ENCODE measurements around the gene RAB12. TPM values are rescaled to one million over a fixed set of nuclear protein-coding genes. Genes with fewer than 3 reads are reported as not detected.
"Not testable (repeated sequence)": the region's sequence is repeated elsewhere in the genome, so short reads cannot be mapped to it uniquely, and the experiment has no call there.

RAB12 gene
- total RNA-seq, 1 experiment from 2014 or later: 30.8 TPM

DNA sequence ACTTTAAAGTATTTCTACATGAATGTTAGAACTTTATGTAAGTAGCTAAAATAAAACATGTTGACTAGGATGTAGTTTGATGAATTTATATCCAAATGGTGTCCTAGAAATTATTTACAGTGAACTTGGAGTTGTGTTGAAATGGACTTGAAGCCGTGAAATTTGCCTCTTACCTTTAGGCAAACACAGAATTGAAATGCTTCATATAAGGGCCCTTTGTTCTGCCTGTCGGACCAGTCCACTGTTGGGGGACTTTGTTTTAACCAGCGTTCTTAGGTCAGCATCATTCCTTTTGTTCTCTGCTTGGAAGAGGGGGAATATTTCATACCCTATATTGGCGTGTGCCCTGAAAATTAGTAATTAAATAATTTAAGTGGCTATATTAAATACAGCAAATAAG, 18.3 kb downstream of the RAB12 start:
- DNase-seq (ENCODE audit: low read depth, low spot score): no peak
- in situ Hi-C loops (cut with HindIII; ENCODE audit: low pct_unique_long_range_greater_than_20kb, low sequenced_read_pairs): no loop called here

DNA sequence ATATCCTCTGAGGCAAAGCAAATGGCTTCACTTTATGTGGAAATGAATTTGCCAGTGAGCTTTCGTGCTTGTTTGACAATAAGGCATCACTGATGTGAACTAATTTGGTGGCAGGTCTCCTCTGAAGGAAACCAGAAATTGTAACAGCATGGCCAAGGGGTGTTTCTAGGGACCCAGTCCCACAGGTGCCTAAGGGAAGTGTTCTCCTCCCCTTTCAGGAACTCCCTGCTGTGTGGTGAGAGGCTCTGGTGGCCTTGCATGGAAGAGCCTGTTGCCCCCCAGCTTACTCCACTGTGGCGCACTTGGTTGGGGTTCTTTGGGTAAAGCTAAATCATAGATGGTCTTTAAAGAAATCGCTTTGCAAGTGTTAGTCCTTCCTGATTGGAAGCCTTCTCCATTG, 20.4 kb downstream of the RAB12 start:
- in situ Hi-C loops (cut with HindIII; ENCODE audit: low pct_unique_long_range_greater_than_20kb, low sequenced_read_pairs): no loop called here
- DNase-seq (ENCODE audit: low read depth, low spot score): no peak

DNA sequence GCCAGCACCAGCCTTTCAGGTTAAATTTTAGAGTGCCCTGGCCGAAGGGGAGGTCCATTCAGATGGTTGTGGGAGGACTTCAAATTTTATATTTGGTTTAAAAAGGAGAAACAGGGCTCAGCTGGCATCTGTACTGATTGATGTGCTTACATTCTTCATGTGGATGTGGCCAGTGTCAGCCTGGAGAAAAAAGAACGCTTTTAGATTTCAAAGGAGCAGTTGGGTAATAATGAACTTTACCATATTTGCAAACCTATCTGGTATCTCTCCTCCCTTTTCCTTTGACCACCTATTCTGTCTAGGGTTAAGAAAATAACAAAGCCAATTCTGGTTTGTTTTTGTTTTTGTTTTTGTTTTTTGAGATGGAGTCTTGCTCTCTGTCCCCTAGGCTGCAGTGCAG, 21.3 kb downstream of the RAB12 start:
- no peak for DNase-seq (ENCODE audit: low read depth, low spot score)
- in situ Hi-C loops (cut with HindIII; ENCODE audit: low pct_unique_long_range_greater_than_20kb, low sequenced_read_pairs): no loop called here

DNA sequence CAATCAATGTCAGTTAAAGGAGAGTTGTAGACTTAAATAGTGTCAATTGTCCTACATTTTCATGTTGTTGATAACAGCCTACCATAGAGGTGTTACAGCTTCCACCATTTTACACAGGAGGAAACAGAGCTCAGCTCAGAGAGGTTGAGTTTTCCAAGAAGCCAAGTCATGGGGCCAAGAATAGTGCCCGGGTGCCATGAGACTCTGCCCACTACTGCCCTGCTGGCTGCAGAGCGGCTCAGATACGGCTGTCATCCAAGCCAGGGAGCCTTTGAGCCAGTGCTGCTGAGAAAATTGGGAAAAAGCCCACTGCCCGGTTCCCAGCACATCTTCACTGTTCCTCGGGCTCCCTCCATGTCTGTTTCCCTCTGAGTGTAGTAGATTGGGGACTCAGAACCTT, 22.0 kb downstream of the RAB12 start:
- in situ Hi-C loops (cut with HindIII; ENCODE audit: low pct_unique_long_range_greater_than_20kb, low sequenced_read_pairs): no loop called here
- no peak for DNase-seq (ENCODE audit: low read depth, low spot score)

DNA sequence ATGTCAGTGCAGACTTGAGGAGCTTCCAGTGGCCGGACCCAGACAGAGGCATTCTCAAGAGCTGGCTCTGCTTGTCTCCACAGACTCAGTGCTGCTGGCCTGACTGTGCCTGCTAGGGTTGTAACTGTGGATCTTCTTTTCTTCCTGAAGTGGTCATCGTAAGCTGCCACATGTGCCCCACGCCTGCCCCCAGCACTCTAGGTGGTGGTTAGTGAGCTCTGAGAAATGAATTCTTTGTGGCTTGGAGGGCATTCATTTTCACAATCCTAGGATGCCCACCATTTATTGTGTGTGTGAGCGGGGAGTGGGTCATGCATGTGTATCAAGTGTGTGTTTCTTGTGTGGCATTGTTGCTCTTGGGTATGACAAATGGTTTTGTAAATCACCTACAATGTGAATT, 23.1 kb downstream of the RAB12 start:
- no peak for DNase-seq (ENCODE audit: low read depth, low spot score)
- in situ Hi-C loops (cut with HindIII; ENCODE audit: low pct_unique_long_range_greater_than_20kb, low sequenced_read_pairs): no loop called here

DNA sequence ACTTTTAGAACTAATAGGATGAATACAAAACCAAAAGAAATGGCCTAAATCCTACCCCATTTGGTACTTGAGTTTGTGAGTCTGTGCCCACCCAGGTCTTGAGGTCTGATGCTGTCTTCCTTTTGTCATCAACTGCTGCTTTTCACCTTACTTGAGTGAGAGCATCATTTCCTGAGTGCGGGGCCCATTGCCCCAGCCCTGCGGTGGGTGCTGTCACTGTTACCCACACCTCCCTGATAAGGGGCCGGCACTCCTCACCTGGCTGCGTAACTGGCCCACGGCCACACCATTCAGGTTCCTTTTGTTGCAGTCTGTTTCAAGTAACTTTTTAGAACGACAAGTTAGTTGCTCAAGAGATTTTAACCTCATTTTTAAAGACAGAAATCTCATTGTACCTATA, 25.3 kb downstream of the RAB12 start:
- in situ Hi-C loops (cut with HindIII; ENCODE audit: low pct_unique_long_range_greater_than_20kb, low sequenced_read_pairs): no loop called here
- no peak for DNase-seq (ENCODE audit: low read depth, low spot score)

DNA sequence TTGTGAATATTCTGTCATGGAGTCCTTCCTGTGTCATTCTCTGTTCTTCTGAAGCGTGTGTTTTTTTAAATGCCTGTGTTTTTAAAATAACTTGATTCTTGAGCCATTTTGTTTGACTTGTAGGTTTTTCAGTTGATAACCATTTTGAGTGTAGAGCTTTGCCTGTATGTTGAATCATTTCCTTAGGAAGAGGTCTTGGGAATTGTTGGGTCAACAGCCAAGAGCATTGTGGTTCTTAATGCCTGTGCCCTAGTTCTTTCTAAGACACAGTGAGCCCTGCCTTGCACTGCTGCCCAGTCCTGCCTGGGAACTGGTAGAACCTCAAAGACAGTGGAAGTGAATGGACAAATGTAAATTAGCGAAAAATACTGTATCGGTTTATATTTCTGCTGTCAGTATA, 25.9 kb downstream of the RAB12 start:
- in situ Hi-C loops (cut with HindIII; ENCODE audit: low pct_unique_long_range_greater_than_20kb, low sequenced_read_pairs): no loop called here
- DNase-seq (ENCODE audit: low read depth, low spot score): no peak

DNA sequence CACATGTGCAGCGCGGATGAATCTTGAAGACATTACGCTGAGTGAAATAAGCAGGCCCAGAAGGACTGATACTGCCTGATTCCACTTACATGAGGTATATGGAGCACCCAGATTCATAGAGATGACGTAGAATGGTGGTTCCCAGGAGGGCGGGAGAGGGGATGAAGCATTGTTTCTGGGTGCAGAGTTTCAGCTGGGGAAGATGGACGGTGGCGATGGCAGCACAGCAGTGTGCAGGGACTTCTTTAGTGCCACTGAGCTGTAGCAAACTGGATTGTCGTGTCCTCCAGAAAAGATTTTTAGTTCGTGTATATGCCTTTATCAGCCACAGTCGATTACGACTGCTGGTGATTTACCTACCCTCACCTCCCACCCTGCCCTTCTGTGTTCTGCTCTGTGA, 30.5 kb downstream of the RAB12 start:
- DNase-seq (ENCODE audit: low read depth, low spot score): no peak
- in situ Hi-C loops (cut with HindIII; ENCODE audit: low pct_unique_long_range_greater_than_20kb, low sequenced_read_pairs): no loop called here

DNA sequence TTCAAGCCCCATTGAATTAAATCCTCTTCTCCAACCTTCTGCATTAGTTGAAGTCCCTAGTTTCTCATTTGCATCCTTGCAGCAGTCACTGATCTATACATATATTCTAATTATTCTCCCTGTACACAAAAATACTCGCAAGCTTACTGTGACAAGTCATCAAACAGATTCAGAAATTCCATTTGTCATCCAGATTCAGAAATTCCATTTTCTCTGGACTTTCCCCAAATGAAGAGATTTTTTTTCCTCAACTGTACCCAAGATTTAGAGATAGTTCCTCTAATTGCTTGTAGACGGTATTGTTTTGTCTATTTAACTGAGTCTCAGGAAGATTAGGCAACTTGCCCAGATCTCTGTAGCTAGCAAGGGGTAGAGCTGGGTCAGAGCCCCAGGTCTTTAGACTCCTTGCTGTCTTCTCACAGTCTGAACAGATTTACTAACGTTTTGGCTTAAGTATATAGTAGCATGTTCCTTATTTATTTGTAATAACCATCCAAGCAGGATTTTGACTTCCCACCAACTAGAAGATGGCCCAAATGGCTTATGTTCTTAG, 34.2 kb downstream of the RAB12 start:
- in situ Hi-C loops (cut with HindIII; ENCODE audit: low pct_unique_long_range_greater_than_20kb, low sequenced_read_pairs): no loop called here
- no peak for DNase-seq (ENCODE audit: low read depth, low spot score)

DNA sequence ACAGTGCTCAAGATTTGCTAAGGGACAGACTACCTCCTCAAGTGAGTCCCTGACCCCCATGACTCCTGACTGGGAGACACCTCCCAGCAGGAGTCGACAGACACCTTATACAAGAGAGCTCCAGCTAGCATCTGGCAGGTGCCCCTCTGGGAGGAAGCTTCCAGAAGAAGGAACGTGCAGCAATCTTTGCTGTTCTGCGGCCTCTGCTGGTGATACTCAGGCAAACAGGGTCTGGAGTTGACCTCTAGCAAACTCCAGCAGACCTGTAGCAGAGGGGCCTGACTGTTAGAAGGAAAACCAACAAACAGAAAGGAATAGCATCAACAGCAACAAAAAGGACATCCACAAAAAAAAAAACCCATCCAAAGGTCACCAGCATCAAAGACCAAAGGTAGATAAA, 38.1 kb downstream of the RAB12 start:
- DNase-seq (ENCODE audit: low read depth, low spot score): peak; percentile 5
- in situ Hi-C loops (cut with HindIII; ENCODE audit: low pct_unique_long_range_greater_than_20kb, low sequenced_read_pairs): not testable (repeated sequence)

DNA sequence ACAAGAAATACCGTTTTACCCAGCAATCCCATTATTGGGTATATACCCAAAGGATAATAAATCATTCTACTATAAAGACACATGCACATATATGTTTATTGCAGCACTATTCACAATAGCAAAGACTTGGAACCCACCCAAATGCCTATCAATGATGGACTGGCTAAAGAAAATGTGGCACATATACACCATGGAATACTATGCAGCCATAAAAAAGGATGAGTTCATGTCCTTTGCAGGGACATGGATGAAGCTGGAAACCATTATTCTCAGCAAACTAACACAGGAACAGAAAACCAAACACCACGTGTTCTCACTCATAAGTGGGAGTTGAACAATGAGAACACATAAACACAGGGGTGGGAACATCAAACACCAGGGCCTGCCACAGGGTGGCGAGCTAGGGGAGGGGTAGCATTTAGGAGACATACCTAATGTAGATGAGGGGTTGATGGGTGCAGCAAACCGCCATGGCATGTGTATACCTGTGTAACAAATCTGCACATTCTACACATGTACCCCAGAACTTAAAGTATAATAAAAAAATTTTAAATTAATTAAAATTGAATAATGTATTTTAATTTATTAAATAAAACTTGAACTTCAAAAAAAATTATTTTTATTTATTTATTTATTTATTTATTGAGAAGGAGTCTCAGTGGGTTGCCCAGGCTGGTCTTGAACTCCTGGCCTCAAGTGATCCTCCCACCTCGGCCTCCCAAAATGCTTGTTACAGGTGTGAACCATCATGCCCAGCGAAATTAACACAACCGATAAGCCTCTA, 42.4 kb downstream of the RAB12 start:
- in situ Hi-C loops (cut with HindIII; ENCODE audit: low pct_unique_long_range_greater_than_20kb, low sequenced_read_pairs); DNase-seq (ENCODE audit: low read depth, low spot score): not testable (repeated sequence)

DNA sequence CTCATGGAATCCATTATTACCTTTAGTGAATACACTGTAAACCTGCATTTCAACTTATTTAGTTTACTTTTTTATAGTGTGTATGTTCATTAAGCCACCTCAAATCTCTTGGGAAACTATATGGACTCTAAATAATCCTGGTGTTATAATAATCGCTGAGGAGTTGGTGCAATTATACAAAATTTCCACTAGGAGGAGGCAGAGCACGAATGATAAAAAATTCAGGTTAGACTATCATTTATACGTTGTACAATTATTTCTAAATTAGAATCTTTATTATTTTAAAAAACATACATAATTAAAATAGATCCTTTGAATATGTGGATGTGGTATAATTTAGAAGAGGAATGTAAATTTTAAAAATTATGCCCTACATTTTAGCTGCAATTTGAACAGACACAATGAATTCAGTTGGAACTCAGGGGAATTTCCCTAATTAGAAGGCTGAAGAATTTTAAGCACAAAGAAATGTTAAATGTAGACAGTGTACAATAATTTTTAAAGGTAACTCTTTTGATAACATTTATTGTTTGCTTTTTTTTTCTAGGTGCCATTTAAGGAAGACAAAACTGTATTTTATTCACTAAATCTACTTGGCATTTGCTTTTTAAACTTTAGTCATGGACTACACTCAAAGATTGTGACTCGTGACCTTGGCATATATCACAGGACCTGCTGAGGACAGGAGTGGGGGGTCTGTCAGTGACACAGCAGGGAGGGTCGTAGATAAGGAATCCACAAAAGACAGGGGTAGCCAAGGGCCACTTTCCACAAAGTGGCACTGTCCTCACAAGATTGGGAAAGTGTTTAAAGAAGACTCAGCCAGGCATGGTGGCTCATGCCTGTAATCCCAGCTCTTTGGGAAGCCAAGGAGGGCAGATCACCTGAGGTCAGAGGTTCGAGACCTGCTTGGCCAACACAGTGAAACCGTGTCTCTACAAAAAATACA, 45.5 kb downstream of the RAB12 start:
- DNase-seq (ENCODE audit: low read depth, low spot score): peak; percentile 51
- in situ Hi-C loops (cut with HindIII; ENCODE audit: low pct_unique_long_range_greater_than_20kb, low sequenced_read_pairs): no loop called here

DNA sequence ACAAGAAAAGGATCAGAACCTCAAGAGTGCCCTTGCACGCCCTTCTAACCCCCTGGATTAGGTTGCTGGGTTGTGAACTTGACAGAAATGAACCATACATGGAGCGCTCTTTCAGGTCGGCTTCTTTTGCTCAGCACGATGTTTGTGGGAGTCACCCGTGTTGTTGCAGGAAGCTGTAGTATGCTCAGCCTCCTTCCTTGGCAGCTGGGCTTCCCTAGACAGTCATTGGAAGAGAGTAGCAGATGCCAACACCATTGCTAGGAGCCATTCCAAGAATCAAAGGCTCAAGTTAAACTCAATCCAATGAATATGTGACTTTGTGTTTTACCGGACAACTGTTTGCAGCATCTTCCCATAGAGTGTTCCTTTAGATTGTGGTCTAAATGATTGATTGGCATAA, 47.0 kb downstream of the RAB12 start:
- DNase-seq (ENCODE audit: low read depth, low spot score): no peak
- in situ Hi-C loops (cut with HindIII; ENCODE audit: low pct_unique_long_range_greater_than_20kb, low sequenced_read_pairs): no loop called here

DNA sequence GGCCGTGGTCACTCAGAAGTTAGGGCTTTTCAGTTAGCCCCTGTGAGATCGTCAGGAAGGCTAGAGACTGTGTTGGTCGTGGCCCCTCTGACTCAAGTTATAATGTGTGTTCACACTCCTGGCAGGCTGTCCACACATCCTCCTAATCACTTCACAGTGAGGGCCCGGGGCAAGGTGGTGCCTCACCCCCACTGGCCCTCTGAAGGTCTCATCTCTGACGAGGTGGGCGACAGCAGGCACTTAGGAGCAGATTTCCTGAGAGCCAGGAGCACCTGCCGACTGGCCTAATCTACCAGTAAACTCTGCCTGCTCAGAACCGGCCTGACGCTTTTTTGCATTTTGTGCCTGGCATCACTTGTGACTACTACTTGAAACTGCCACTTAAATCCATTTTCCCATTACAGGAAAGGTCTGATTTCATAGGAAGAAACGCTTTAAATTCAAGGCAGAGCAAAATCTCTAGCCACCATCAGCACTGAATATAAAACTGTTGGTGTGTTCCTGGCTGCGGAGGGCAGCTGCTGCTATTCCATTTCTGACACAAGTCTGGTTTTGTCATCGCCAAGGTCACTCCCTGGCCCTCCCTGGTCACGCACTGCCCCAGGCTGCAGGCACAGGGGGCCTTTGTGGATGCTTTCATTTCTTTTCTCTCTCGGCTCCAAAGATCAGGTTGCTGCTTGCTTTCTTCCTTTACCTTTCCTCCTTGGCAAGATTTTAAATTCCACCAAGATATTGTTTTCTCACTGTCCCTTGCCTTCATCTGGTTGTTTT, 48.0 kb downstream of the RAB12 start:
- in situ Hi-C loops (cut with HindIII; ENCODE audit: low pct_unique_long_range_greater_than_20kb, low sequenced_read_pairs): no loop called here
- no peak for DNase-seq (ENCODE audit: low read depth, low spot score)

DNA sequence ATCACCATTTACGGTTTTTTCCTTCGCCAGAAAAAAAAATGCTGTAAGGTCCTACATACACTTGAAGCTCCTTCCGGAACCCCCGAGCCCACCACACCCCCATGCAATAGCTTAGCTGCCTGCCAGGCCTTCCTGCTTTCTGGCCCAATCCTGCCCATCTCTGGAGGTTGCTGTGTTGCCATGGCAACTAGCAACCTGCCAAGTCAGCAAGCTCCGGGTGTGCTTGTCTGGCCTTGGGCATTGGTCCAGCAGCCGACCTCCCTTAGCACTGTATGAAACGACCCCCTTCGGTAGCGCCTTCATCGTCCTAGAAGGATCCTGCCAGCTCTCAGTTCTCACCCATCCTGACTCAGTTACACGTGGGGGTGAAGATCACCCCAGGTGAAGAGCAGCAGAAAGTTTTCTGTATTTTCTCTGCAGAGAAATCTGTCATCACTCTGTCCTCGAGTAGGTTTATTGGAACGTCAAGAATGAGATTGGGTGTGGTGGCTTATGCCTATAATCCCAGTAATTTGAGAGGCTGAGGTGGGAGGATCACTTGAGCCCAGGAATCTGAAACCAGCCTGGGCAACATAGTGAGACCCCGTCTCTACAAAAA, 48.7 kb downstream of the RAB12 start:
- no peak for DNase-seq (ENCODE audit: low read depth, low spot score)
- in situ Hi-C loops (cut with HindIII; ENCODE audit: low pct_unique_long_range_greater_than_20kb, low sequenced_read_pairs): no loop called here

DNA sequence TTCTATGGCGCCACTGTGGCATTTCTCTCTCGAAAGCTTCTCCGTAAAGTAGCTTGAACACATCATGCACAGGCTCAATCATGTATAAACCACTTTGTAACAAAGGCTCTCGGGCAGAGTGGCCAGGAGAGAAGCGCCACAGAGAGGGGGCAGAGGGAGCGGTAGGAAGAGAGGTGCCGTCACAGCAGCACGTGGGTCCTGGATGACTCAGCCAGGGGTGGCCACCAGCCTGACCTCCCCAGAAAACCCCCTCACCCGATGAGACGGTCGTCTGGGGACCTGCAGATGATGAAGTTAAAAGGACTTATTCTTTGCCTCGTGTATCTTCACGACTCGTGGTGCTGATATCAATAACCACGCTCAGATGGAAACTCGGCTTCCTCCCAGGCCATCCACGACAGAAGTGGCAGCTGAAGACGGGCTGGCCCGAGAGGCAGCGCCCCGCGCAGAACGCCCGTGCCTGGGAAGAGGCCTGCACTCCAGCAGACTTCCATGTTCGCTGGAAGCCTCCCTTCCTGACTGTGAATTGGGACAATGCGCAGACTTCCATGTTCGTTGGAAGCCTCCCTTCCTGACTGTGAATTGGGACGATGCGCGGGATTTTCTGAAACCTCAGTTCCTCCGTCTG, 49.7 kb downstream of the RAB12 start:
- DNase-seq (ENCODE audit: low read depth, low spot score): no peak
- in situ Hi-C loops (cut with HindIII; ENCODE audit: low pct_unique_long_range_greater_than_20kb, low sequenced_read_pairs): no loop called here

DNA sequence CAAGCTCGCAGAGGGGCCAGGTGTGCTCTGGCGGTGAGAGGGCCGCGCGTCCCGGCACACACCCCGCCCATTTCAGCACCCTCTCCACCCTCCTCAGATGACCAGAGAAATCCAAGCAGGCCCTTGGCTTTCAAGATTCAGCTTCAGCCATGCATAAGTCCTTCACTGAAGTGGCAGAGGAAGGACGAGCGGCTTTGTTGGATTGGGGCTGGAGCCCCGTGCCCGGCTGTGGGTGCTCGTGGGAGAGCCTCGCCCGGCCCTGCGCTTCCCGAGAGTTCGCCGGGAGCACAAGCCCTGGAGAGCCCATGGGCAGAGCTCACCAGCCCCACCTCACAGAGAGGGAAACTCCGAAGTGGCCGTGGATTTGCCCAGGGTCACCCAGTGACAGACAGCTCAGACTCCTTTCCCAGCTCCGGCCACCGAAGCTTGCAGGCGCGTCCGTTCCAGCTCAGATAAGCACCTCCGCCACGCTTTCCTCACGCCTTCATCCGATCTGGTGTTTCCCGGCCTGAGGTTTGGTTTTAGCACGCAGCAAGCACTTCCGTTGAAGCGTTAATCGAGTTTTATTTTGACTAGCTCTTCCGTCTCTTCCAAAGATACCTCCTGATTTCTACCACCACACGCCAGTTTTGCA, 50.5 kb downstream of the RAB12 start:
- in situ Hi-C loops (cut with HindIII; ENCODE audit: low pct_unique_long_range_greater_than_20kb, low sequenced_read_pairs): no loop called here
- DNase-seq (ENCODE audit: low read depth, low spot score): no peak
